OCI-LY7 (cell line): Measurements from ENCODE around the gene SLC2A4RG. TPM values are rescaled to one million over a fixed set of nuclear protein-coding genes. Genes with fewer than 3 reads are reported as not detected.
A peak's percentile ranks its signal among the peaks of the same experiment; 100 is the strongest.

Experiments used
- BruUV-seq: library from RNA; stranded (reverse); fragments of 400-500 nt; replicated peaks from 2 replicates; lab custom pipeline; 2021; lab: Mats Ljungman, UMichigan
- CTCF ChIA-PET: fragments of 300-600 bp; sonication (Branson Sonifier 250); formaldehyde crosslinking; loops from one replicate; lab custom pipeline; 2022; ENCODE audit warnings: antibody characterized with exemption; ENCODE audit not compliant: unreplicated experiment; lab: Charles Lee
- POLR2A ChIA-PET: fragments of 300-600 bp; sonication (Branson Sonifier 250); formaldehyde crosslinking; loops from one replicate; lab custom pipeline; 2022; ENCODE audit warnings: antibody characterized with exemption; lab: Charles Lee
- DNase-seq: peaks from one replicate; pipeline ENCODE4 v3.0.0-alpha.2; 2015; ENCODE audit warnings: low spot score
- H2AFZ ChIP-seq: fragments of 200-600 bp; sonication (generic), shearing (Covaris generic); 2 replicates; pipeline ENCODE4 v1.6.1; 2014; ENCODE audit warnings: mild to moderate bottlenecking, antibody characterized with exemption, low read length, moderate library complexity
- H3K27ac ChIP-seq: fragments of 200-600 bp; sonication (generic); 2 replicates; pipeline ENCODE4 v1.5.1; 2014; ENCODE audit warnings: mixed run types, low read depth, mild to moderate bottlenecking, moderate library complexity, low read length, inconsistent platforms; ENCODE audit not compliant: poor library complexity, severe bottlenecking
- H3K36me3 ChIP-seq: fragments of 200-600 bp; sonication (generic); 2 replicates; pipeline ENCODE4 v1.6.1; 2014; ENCODE audit warnings: mild to moderate bottlenecking, antibody characterized with exemption, low read length, moderate library complexity, mixed read lengths; ENCODE audit not compliant: insufficient read depth
- H3K4me1 ChIP-seq: fragments of 200-600 bp; sonication (generic); 2 replicates; pipeline ENCODE4 v1.5.1; 2014; ENCODE audit warnings: mild to moderate bottlenecking, low read length; ENCODE audit not compliant: insufficient read depth, poor library complexity, severe bottlenecking
- H3K4me2 ChIP-seq: fragments of 200-600 bp; sonication (generic); 2 replicates; pipeline ENCODE4 v1.6.1; 2014; ENCODE audit warnings: mild to moderate bottlenecking, low read length
- H3K4me3 ChIP-seq: fragments of 200-600 bp; sonication (generic); 2 replicates; pipeline ENCODE4 v1.5.1; 2014; ENCODE audit warnings: mild to moderate bottlenecking, low read depth, low read length; ENCODE audit not compliant: poor library complexity, severe bottlenecking
- H3K79me2 ChIP-seq: fragments of 200-600 bp; sonication (generic); 2 replicates; pipeline ENCODE4 v1.6.1; 2016; ENCODE audit warnings: low read depth, mild to moderate bottlenecking, low read length, moderate library complexity, mixed read lengths; ENCODE audit not compliant: insufficient read depth
- H3K9me2 ChIP-seq: fragments of 200-600 bp; sonication (generic); 2 replicates; pipeline ENCODE4 v1.6.1; 2016; ENCODE audit warnings: mild to moderate bottlenecking, low read length, mixed read lengths; ENCODE audit not compliant: insufficient read depth
- H3K9me3 ChIP-seq: fragments of 200-600 bp; sonication (generic); 2 replicates; pipeline ENCODE4 v1.6.1; 2014; ENCODE audit warnings: mild to moderate bottlenecking, mixed run types, low read length, mixed read lengths
- H4K20me1 ChIP-seq: fragments of 200-600 bp; sonication (generic); 2 replicates; pipeline ENCODE4 v1.6.1; 2014; ENCODE audit warnings: mild to moderate bottlenecking, antibody characterized with exemption, low read length, moderate library complexity, mixed read lengths; ENCODE audit not compliant: insufficient read depth
- CTCF ChIP-seq: fragments of 200-600 bp; sonication (generic); conservative IDR thresholded peaks from 2 replicates; pipeline ENCODE4 v1.5.1; 2014; ENCODE audit warnings: mild to moderate bottlenecking, antibody characterized with exemption, low read length, moderate library complexity, mixed read lengths
- EZH2phosphoT487 ChIP-seq: fragments of 200-600 bp; sonication (generic); IDR thresholded peaks from 2 replicates; pipeline ENCODE4 v1.6.1; 2018; ENCODE audit warnings: low read depth, borderline replicate concordance, mild to moderate bottlenecking, mixed run types, antibody characterized with exemption, low read length, moderate library complexity, mixed read lengths
- intact Hi-C: fragments of 100-400 bp; cut with micrococcal nuclease; formaldehyde crosslinking; loops from one replicate; pipeline ENCODE4 v1.10.0; 2022; ENCODE audit not compliant: unreplicated experiment
- total RNA-seq, 2 experiments: library from RNA; depleted of rRNA in 1 of 2; stranded (reverse); fragments of >200 nt in 1 of 2; shearing (Covaris generic) in 1 of 2; gene quantifications; 2 replicates each; pipeline ENCODE4 v1.2.3, GENCODE V29; 2014 to 2022

SLC2A4RG gene
- total RNA-seq, 2 experiments from 2014 or later, result 77.9 to 113 TPM

- H3K4me1 ChIP-seq, result peaks cover 32% of the 10 kb centered on the region
- H3K27ac ChIP-seq, result no peak overlapping the region
- H3K79me2 ChIP-seq, result no peaks in the 10 kb centered on the region
- TF ChIP-seq CTCF, result no peak
- no peak for TF ChIP-seq EZH2phosphoT487
- no peaks in the 10 kb centered on the region for H3K9me3 ChIP-seq
- ChIA-PET POLR2A (no interaction called here), CTCF (no interaction called here)
- no peak overlapping the region for H2AFZ ChIP-seq
- H3K9me2 ChIP-seq, result no peaks in the 10 kb centered on the region
- H3K4me3 ChIP-seq, result no peak overlapping the region
- intact Hi-C loops, result no loop called here
- H3K4me2 ChIP-seq, result no peak overlapping the region
- DNase-seq, result no peak
- H3K36me3 ChIP-seq, result no peaks in the 10 kb centered on the region
- BruUV-seq, result no TSS peak
- H4K20me1 ChIP-seq, result no peaks in the 10 kb centered on the region
Observed at GRCh38 chr20:63783970-63784369, 44.4 kb downstream of the SLC2A4RG start.

GRCh38 chr20:63785691-63786131, 46.1 kb downstream of the SLC2A4RG start:
- CTCF ChIA-PET, result no interaction called here
- H3K4me3 ChIP-seq, result no peak overlapping the region
- no peaks in the 10 kb centered on the region for H3K36me3 ChIP-seq
- peak overlapping the region; percentile 34; the same call in 1 of the 2 replicates for H3K4me2 ChIP-seq
- TF ChIP-seq EZH2phosphoT487, result no peak
- TF ChIP-seq CTCF, result no peak
- no peaks in the 10 kb centered on the region for H3K79me2 ChIP-seq
- no peaks in the 10 kb centered on the region for H4K20me1 ChIP-seq
- POLR2A ChIA-PET, result no interaction called here
- peaks cover 32% of the 10 kb centered on the region for H3K4me1 ChIP-seq
- DNase-seq, result no peak
- H3K27ac ChIP-seq, result no peak overlapping the region
- peak overlapping the region; percentile 59 for H2AFZ ChIP-seq
- intact Hi-C loops, result loop anchor here (2.0 to 5.0 kb wide), 3 partner anchors 78 to 189 kb away; partner anchors contain the start of genes ARFRP1, TPD52L2 and ZGPAT
- H3K9me2 ChIP-seq, result no peaks in the 10 kb centered on the region
- H3K9me3 ChIP-seq, result no peaks in the 10 kb centered on the region
- no TSS peak for BruUV-seq

GRCh38 chr20:63787302-63787701, 47.7 kb downstream of the SLC2A4RG start:
- Histone ChIP-seq H3K79me2 (no peaks in the 10 kb centered on the region), H3K36me3 (no peaks in the 10 kb centered on the region), H4K20me1 (no peaks in the 10 kb centered on the region), H3K9me3 (no peaks in the 10 kb centered on the region), H3K4me2 (peak overlapping the region; percentile 50), H2AFZ (peak overlapping the region; percentile 59; the same call in 1 of the 2 replicates), H3K4me1 (peaks cover 28% of the 10 kb centered on the region), H3K9me2 (no peaks in the 10 kb centered on the region), H3K27ac (peak overlapping the region; percentile 21), H3K4me3 (no peak overlapping the region)
- intact Hi-C loops, result loop anchor here (2.0 to 5.0 kb wide), 3 partner anchors 77 to 187 kb away; partner anchors contain the start of genes ARFRP1, TPD52L2 and ZGPAT
- ChIA-PET POLR2A (interaction anchor here (1.0 kb wide), 1 partner anchor 77 kb away, joined by 4 read pairs; no protein-coding TSS in a partner anchor), CTCF (interaction anchor here (0.6 kb wide), 1 partner anchor 249 kb away, joined by 10 read pairs; no protein-coding TSS in a partner anchor)
- BruUV-seq, result no TSS peak
- DNase-seq, result peak; percentile 54
- TF ChIP-seq EZH2phosphoT487, result no peak
- no peak for TF ChIP-seq CTCF
